HG03103 (cell line): Measurements from ENCODE around the gene GMEB2.
"Not testable (repeated sequence)": the region's sequence is repeated elsewhere in the genome, so short reads cannot be mapped to it uniquely, and the experiment has no call there.

Experiments
- ATAC-seq: cut with Tn5 transposase; IDR thresholded peaks from one replicate; pipeline ENCODE4 v1.9.1; 2021; ENCODE audit warnings: low read depth; ENCODE audit not compliant: unreplicated experiment

GMEB2 gene

DNA sequence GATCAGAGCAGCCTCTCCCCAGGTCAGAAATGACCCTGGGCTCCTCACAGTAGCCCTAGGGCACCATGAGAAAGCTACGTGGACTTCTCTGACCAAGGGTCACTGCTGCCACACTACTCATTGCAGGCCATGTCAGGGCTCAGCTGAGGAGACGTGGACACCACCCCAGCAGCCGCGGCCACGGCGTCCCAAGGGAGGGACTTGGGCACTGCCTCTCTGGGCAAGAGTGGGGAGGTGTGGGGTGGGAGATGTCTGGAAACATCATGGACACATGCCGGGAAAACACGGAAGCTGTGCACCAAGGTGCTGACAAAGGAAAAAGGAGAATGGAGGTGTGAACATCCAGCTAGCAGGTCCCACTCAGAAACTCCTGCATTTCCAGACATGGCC is 9.0 kb downstream of the GMEB2 start:
- ATAC-seq, result no peak

DNA sequence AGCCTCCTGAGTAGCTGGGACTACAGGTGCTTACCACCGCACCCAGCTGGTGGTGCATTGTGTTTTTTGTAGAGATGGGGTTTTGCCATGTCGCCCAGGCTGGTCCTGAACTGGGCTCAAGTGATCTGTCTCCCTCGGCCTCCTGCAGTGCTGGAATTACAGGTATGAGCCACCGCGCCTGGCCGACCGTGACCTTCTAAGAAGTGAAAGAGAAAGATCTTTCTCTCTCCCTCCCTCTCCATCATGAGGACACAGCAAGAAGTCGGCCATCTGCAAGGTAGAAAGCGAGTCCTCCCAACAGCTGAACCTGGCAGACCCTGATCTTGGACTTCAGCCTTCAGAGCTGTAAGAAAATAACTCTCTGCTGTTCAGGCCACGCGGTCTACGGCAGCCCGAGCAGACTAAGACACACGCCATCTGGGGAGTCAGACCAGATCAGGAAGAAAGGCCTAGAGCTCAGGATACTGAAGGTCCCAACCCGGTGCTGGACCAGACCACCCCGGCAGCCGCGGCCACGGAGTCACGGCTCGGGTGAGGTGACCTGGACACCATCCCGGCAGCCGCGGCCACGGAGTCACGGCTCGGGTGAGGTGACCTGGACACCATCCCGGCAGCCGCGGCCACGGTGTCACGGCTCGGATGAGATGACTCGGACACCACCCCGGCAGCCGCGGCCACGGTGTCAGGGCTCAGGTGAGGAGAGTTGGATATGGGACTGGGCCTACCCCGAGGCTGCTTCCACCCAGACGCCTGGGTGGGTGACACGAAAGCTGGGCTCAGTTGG is 9.6 kb downstream of the GMEB2 start:
- ATAC-seq, result no peak

DNA sequence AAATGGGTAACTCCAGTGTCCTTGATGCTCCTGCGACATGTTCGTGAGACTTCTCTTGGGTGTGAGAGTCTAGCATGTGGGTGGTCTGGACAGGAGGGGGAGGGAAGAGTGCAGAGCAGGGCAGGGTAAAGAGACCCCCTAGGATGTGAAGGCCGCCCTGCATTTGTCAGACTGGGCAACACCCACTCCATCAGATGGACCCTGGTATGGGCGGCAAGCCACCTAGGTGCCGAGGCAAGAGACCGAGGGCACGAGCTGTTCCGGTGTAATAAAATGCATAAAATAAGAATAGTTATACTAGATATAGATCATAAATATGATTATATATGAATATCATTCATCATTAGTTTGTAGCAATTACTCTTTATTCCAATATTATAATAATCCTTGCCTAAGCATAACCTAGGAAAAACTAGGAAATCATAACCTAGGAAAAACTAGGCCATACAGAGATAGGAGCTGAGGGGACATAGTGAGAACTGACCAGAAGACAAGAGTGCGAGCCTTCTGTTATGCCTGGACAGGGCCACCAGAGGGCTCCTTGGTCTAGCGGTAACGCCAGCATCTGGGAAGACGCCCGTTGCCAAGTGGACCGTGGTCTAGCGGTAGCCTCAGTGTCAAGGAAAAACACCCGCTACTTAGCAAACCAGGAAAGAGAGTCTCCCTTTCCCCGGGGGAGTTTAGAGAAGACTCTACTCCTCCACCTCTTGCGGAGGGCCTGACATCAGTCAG is 12.9 kb downstream of the GMEB2 start:
- not testable (repeated sequence) for ATAC-seq

DNA sequence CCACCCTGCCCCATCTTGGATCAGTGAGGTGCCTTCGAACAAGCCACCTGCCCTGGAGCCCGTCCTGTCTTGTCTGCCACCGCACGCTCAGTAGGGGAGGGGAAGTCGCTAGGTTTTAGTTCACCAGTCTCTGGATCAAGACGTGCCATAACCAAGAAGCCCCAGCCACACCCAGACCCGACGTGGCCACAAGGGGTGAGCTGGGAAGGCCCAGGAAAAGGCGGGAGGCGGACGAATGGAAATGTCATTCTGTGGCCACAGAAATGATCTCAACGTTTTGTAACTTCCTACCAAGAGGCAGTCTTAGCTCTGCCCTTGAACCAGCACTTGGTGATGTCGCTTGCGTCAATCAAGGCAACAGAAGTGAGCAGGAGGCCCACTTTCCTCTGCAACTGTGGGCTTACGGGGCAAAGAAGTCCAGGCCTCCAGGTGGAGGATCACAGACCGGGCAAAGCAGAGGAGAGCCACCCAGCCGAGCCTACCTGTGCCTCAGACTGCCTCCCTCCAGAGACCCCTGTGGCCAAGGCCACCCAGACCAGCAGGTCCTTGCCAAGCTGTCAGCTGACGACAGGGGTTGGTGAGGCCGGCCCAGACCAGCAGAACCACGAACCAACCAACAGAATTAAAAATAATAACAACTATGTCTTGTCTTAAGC is 14.5 kb downstream of the GMEB2 start:
- no peak for ATAC-seq

DNA sequence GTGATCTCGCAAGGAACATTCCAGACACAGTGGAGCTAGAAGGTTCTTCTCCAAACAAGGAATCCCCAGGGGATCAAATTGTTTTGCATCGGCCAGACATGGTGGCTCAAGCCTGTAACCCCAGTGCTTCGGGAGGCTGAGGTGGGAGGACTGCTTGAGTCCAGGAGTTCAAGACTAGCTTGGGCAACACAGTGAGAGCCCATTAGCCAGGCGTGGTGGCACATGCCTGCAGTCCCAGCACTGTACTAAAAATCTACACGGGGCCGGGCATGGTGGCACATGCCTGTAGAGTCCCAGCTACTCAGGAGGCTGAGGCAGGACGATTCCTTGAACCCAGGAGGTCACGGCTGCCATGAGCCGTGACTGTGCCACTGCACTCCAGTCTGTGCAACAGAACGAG is 15.3 kb downstream of the GMEB2 start:
- ATAC-seq, result no peak

DNA sequence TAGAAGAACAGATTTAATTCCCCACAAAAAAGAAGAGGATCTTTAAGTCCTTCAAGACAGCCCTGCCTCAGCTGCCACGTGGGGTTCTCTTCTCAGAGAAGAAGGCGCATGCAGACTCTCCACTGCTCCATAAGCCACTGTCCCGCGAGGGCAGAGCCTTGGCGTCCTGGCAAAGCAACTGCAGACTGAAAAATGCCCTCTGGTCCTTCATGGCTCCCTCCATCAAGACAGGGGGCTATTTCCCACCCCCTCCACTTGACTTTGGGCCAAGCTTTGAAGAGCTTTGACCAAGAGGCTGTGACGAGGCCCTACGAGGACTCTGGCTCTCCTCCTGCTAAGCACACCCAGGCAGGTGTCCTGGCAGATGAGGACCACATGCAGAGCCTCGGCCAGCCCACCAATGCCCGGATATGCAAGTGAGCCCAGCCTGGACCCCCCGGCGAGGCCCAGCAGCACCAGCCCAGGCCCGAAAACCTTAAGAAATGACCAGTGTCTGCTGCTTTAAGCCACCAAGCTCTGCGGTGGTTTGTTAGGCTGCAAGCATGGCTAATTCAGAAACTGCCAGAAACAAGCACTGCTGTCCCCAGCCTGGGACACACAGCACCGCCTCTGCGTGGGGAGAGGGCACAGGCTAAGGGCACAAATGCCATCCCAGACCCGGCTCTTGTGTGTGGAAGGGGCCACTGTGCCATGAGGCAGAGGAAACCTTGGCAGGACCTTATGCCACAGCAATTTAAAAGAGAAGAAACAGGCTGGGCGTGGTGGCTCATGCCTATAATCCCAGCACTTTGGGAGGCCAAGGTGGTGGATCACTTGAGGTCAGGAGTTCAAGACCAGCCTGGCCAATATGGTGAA is 16.1 kb downstream of the GMEB2 start:
- ATAC-seq, result no peak

DNA sequence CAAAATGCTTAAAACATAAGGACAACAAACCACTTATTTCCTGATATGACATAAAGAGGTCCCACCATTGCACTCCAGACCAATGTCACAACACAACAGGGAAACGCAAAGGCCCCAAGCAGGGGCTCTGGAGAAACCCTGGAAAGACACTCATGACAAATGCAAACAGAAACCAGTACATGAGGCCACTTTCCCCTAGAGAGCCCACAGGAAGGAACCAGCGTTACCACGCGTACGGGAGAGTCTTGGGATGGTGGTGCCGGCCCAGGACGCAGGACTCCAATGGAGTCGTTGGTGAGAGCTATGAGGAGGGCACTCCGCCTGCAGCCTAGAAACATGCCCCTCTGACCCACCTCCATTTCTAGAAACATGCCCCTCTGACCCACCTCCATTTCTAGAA is 20.2 kb downstream of the GMEB2 start:
- no peak for ATAC-seq

DNA sequence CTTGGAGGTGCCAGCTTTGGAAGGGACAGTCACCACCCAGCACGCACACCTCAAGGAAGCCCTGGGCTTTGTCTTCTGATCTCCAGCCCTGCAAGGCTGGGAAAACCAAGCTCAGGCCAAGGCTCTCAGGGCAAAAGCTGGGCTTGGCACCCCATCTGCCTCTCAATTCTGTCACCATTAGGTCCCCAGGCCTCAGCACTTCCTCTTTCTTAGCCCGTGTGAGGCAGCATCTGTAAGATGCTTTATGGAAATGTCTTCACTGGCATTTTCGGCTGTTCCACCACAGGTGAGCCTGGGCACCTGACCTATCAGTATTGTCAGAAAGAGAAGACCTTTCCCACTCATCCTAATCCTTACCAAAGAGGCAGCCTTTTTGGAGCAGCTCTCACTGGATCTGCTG is 24.6 kb downstream of the GMEB2 start:
- ATAC-seq, result no peak

DNA sequence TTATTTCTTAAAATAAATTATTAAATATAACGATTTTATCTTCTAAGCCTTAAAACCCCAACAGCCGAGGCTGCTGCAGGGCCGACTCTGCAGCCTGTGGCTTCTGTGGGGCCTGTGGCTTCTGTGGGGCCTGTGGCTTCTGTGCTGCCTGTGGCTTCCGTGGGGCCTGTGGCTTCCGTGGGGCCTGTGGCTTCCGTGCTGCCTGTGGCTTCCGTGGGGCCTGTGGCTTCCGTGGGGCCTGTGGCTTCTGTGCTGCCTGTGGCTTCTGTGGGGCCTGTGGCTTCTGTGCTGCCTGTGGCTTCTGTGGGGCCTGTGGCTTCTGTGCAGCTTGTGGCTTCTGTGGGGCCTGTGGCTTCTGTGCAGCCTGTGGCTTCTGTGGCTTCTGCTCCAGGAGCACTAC is 25.2 kb downstream of the GMEB2 start:
- not testable (repeated sequence) for ATAC-seq

DNA sequence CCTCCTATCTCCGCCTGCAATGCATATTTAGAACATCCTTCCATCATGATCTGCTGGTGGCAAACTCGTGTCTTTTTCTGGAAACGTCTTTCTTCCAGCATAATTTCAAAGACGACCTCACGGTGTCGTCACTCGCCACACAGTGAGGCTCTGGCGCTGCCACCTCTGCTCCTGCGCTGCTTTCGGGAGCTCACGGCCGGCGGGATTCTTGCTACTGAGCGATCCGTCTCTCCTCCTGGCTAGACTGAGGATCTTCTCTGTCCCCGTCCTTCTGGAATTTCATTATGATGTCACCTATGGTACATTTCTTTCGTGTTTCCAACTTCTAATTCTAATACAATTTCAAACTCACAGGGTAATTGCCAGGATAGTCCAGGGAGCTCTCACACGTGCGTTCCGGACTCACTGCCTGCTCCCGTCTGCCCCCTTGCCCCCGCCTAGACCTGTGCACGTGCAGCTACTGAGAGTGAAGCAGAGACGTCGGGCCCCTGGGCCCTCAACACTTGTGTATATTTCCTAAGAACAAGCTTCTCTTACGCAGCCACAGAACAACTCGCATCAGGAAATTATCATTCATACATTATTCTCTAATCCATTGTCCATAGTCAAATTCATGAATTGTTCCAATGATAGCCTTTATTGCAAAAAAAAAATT is 27.4 kb downstream of the GMEB2 start:
- no peak for ATAC-seq

DNA sequence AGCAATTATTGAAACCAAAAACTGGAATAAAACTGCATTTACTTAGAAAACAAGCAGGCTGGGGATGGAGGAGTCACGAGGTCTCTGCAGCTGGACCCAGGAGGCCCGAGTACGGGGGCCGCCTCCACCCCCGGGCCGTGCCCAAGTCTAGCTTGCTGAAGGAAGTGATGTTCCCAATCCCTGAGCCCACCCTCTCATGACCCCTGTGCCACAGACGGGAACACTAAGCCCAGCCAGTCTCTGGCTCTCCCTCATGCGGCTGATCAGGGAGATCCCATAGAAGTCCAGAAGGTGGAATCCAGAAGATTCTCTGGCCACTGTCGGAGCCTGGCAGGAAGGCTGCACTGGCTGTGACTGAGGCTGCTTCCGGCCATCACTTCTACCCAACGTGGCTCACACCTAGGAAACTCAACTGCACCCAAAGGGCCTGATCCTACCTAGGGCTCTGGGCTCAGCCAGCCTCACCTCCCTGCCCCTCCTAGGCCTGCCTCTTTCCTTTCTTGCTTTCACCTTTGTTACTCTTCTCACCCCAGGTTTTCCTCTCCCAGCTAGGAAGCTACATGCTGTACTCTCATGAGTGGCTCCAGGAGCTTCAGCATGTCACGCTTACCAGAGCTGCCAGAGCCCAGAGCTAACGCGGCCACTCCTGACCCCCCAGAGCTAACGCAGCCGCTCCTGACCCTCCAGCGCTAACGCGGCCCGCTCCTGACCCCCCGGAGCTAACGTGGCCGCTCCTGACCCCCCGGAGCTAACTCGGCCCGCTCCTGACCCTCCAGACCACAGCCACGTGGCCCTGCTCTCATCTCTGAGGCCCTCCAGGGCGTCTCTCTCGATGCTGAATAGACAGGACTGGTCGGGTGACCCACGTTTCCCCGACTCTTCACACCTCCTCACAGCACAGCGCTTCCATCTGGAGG is 28.2 kb downstream of the GMEB2 start:
- ATAC-seq, result no peak

DNA sequence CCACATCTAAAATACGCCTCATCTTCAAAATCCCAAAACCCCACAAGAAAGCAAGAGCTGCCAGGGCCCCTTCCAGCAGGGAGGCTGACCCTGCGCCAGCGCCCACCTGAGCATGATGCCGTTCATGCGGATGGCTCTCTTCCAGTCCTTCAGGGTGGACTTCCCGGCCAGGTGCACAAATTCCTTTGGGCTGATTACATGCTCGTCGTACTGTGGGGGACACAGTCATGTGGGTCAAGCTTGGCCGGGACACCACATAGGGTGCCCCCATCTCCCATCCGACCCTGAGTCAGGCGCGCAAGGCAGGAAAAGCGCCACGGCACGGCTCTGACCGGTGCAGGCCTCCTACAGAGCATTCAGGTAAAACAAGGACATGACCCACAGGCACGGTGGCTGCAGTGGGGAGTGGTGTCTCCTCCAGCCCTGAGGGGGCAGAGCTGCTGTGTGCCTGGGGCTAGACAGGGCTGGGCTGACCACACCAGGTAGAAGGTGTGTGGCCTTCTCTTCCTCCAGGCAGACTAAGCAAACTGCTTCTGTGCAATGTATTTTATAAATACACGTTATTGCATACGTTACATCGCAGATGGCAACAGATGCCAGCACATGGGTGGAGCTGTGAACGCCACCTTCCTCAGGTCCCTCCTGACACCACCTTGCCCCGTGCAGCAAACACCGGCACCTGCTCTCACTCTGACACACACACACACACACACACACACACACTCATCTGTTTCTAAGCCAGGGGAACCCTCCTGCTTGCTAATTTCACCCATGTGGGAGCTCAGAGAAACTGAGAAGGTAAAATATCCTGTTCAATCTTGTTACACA is 29.0 kb downstream of the GMEB2 start:
- no peak for ATAC-seq

DNA sequence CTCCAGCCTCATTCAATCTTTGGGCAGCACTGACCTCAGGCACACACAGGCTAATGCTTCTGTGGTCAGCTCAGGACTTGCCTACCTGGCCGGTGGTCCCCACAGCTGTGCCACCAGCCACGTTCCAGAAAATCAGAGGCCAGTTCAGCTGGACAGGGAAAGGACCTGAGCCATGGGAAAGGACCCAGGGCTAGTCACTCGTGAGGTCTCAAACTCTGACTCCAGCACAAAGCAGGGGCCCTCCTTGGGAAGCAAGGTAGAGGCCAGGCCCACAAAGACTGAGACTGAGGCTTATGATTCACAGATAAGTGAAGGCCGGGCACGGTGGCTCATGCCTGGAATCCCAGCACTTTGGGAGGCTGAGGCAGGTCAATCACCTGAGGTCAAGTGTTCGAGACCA is 30.5 kb downstream of the GMEB2 start:
- no peak for ATAC-seq

DNA sequence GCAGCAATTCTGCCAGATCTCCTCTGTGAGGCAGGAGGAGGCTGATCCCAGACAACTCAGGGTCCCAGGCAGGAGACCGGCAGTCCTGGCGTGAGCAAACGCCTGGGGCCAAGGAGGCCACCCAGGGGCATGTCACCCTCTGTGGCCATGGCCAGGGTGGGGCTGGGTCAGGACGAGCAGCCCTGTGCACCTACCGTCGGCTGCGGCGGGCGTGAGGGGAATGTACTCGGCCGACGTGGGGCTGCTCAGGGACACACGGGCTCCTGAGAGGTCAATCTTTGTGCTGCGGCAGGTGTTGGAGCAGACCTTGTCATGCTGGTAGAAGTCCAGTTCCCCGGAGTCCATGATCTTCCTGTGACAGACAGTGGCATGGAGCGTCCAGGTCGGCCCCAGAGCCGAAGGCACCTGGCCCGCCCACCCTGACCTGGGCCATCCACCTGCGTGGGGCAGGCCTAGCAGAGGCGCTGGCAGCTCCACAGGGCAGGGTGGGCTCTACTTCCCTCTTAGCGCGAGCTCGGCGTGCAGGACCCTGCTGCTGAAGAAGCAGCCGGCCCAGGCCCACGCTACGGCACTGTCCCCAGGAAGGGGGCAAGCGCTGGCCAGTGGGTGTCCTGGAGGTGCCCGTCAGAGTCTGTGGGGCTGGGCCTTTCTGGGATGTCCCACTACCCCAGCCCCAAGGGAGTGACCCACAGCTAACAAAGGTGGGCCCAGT is 31.3 kb downstream of the GMEB2 start:
- ATAC-seq, result no peak

DNA sequence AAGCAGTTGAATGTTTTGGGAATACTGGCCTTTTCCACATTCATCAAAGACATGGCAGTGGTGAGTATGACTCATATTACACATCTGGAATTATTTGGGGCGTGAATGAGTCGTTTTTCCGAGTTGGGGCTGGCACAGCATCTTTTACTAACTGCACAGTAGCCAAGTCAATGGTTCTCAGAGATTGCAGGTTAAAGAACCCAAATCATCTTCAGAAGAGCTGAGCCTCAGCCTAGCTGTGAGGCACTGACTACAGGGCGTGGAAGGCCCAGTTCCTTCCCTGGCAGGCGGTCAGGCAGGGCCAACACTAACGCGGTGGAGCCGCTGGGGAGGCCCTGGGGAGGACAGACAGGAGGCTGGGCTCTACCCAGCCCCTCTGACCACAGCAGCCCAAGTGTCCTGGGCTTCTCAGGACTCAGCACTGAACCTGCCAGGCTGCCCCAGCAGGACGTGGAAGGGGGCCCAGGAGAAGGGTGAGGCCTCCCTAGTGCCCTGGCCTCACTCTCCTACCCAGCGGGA is 32.8 kb downstream of the GMEB2 start:
- ATAC-seq, result no peak

DNA sequence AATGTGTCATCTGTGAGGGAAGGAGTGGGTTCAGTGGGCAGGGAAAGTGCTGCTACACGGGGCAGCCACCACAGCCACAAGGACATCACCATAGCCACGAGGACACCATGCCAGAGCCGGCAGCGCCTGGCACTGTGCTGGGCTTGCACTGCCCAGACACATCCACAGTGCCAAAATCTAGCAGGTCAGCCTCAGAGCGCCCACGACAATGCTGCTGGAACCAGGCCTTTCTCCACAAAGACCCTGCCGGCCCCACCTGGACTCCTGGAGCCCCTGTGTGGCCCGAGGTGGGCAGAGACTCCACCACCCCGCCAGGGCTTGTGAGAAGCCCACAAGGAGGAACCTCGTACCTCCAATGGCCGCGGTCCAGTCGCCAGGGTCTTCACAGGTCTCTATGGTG is 34.2 kb downstream of the GMEB2 start:
- no peak for ATAC-seq

DNA sequence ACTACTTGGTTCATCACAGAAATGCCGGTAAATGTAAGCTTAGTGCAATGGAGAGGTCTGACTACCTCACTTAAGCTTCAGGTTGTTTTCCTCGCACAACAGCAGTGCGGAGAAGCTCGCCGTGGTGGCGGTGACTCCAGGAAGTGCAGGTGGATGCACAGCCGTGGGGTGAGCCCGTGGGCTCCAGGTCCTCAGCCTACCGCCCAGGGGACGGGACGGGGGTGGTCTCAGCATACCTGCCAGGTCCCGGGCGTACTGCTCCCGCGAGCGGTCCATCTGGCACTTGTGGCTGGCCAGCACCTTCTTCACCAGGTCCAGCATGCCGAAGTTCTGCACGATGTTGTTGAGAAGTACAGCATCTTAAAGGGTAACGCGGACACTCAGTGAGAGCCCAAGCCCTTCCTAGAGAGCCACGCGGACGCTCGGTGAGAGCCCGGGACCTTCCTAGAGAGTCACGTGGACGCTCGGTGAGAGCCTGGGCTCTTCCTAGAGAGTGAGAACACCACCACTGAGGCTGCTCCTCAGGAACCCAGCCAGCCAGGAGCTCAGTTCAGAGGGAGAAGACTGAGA is 35.0 kb downstream of the GMEB2 start:
- no peak for ATAC-seq
